DMS153 (cell line): ENCODE measurements around the gene UQCR10.

Source experiments
- DNase-seq: peaks from one replicate; lab custom pipeline; 2025; lab: John Stamatoyannopoulos, UW

The UQCR10 gene

DNA sequence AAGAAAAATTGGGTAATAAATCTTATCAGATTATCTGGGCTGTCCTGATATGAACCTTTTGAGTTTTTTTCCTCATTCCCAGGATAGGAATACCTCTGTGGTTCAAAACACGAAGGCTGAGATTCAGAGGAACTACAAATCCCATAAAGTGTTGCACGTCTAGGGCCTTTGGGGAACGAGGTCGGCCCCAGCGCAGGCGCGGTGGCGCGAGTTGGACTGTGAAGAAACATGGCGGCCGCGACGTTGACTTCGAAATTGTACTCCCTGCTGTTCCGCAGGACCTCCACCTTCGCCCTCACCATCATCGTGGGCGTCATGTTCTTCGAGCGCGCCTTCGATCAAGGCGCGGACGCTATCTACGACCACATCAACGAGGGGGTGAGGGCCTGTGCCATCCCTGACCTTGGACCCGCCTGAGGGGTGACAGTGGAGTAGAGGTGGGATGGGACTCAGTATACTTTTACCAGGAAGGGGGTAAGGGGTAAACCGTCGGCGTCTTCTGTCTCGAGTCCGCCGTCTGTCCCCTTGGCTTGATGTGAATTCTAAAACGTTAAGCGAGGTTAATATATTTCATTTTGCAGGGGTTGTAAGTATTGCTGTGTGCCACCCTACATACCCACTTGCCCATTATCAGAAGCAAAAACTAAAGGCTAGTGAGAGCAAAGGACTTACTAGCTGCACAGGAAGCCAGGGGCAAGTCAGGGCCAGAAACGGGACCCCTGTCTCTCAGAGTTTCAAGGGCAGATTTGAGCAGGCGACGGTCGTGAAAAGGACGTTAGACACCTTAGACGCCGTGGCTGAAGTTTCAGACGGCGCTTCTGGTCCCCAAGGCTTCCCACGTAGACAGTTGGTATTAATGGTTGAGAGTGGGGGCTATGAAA lies at the start of gene UQCR10:
Gene UQCR10 (plus strand): TSS at position 199 of the 881 bp plus-strand sequence. CDS start 30 bp downstream, at position 229.
- peak; percentile 83 for DNase-seq

- DNase-seq = peak; percentile 57
Observed at GRCh38 chr22:29717789-29718188, 49.4 kb upstream of the UQCR10 start.

DNA sequence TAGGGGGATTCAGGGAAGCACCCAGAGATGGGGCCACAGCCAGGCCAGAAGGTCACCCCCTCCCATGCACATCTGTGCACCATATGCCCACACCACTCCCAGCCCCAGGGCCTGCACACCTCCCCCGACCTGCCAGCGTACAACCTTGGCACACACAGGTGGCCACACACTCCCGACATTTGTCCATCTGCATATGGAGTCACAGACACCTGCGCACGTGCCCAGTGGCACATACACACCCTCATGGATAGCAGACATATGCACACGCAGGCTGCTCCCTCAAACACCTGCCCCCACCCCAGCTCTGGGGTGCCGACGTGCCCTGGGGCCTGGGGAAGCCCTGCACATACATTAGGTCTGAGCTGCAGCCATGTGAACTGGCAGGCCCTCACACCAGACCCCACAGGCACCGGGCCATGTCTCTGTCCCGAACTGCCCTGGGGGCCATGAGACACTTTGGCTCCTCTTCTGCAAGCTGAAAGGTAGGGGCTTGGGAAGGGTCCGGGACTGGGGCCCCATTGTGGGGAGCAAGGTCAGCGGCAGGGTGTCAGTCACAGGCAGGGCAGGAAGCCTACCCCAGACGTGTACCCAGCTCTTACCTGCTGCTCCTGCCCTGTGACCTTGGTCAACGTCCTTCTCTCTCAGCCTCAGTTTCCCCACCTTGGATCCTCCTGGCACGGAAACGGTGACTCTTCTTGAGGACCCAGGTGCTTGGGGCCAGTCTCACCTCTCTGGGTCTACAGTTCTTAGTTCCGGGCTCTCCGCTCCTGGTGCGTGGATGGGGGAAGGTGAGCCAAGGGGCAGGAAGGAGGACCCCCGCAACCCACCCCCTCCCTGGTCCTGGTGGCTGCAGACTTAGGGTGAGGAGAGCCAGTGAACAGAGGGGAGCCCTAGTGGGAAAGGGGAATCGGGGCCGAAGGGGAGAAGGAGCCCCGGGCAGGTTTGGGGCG lies 47.9 kb upstream of the UQCR10 start:
- no peak for DNase-seq

- DNase-seq = no peak
Observed at GRCh38 chr22:29719899-29720645, 47.1 kb upstream of the UQCR10 start, which contains the start of gene CABP7. Gene CABP7 (plus strand): TSS chr22:29720003. CDS start chr22:29720425, 422 bp downstream.

DNA sequence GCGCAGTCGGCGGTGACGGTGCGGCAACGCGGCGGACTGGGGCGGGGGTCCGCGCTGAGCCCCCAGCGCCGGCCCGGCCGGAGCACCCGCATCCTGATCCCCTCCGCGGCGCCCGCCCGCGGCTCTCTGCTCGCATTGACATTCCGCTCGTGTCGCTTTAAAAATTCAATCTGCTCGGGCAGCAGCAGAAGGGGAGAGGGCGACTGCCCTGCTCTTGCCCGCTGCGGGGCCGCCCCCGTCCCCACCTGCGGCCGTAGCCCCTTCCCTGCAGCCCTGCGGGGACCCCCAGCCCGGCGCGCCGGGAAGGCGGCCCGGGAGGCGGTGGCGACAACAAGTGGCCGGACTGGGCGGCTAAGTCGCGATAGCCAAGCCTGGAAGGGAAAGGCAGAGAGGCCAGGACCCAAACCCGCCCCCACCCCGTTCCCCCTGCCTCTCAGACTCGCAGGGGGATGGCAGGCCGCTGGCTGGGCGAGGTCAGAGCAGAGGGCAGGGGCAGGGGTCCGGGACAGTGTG lies 46.3 kb upstream of the UQCR10 start:
- no peak for DNase-seq

- no peak for DNase-seq
Observed at GRCh38 chr22:29722151-29722550, 45.0 kb upstream of the UQCR10 start.

GRCh38 chr22:29722587-29722986 lies 44.6 kb upstream of the UQCR10 start:
- no peak for DNase-seq

- DNase-seq = no peak
Observed at GRCh38 chr22:29723766-29724165, 43.4 kb upstream of the UQCR10 start.

GRCh38 chr22:29724843-29725242 lies 42.3 kb upstream of the UQCR10 start:
- no peak for DNase-seq

GRCh38 chr22:29726106-29726505 lies 41.1 kb upstream of the UQCR10 start:
- DNase-seq = no peak

GRCh38 chr22:29726512-29727130 lies 40.5 kb upstream of the UQCR10 start:
- DNase-seq = no peak

DNA sequence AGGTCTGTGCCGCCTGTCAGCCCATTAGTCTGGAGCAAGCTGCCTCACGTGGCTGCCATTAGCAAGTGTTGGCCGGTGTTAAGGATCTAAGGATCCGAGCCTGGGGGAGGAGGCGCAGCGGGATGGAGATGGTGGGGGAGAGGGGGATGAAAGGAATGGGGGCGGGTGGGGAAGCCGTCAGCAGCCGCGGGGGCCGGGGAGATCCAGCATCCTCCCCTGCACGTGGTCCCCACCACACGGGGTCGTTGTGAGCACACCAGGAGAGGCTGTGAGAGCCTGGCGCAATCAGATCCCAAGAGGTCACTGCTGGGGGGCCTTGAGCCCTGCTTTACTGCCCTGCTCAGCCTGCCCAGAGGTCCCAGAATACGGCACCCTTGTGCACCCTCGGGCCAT lies 40.0 kb upstream of the UQCR10 start:
- no peak for DNase-seq

- DNase-seq = no peak
Observed at GRCh38 chr22:29729161-29729560, 38.0 kb upstream of the UQCR10 start.

GRCh38 chr22:29731058-29731850 lies 35.9 kb upstream of the UQCR10 start:
- DNase-seq = no peak

DNA sequence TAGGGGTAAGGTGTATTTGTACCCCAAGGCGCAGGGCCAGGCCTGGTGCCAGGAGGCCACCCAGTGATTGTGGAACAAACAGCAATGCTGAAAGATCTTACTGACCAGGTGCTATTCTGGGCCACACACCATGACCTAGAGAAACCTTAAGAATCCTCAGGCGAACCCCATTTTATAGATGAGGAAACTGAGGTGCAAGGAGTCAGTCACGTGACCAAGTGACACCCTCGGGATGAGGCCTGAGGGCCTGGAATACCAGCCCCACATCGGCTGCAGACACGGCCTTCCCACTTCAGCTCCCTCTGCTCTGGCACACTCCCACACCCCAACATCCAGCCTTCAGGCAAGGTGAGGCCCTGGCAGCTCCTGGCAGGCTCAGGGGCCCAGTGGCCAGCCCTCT lies 34.3 kb upstream of the UQCR10 start:
- DNase-seq = no peak

GRCh38 chr22:29733362-29734201 lies 33.6 kb upstream of the UQCR10 start:
- DNase-seq = peak; percentile 85

- no peak for DNase-seq
Observed at GRCh38 chr22:29734406-29734805, 32.8 kb upstream of the UQCR10 start.

GRCh38 chr22:29734838-29735237 lies 32.3 kb upstream of the UQCR10 start:
- DNase-seq = no peak

GRCh38 chr22:29735416-29735815 lies 31.8 kb upstream of the UQCR10 start:
- DNase-seq = no peak
